B cell (primary cell): ENCODE results near the gene RIIAD1. TPM values are rescaled to one million over a fixed set of nuclear protein-coding genes. Genes with fewer than 3 reads are reported as not detected.

Experiments
- ATAC-seq: fragments of 200-7000 bp; cut with Tn5 transposase; one replicate; pipeline ENCODE4 v1.10.0; 2021; ENCODE audit warnings: low read depth, mild to moderate bottlenecking, moderate number of reproducible peaks, moderate library complexity
- CTCF ChIA-PET: fragments of 350-600 bp; sonication (Branson Sonifier 250); formaldehyde crosslinking; loops from one replicate; lab custom pipeline; 2021; ENCODE audit warnings: antibody characterized with exemption, inconsistent platforms; lab: Charles Lee
- POLR2A ChIA-PET: fragments of 350-600 bp; sonication (Branson Sonifier 250); formaldehyde crosslinking; loops from one replicate; lab custom pipeline; 2021; ENCODE audit warnings: antibody characterized with exemption; lab: Charles Lee
- DNase-seq: peaks from one replicate; pipeline ENCODE4 v3.0.0; 2013
- H2AFZ ChIP-seq: 2 replicates; pipeline ENCODE4 v1.6.1; 2012; ENCODE audit warnings: mild to moderate bottlenecking, low read depth, low read length; ENCODE audit not compliant: insufficient read depth, poor library complexity, severe bottlenecking
- H3K27ac ChIP-seq, 2 donors: 1 replicate in 1 of 2; 2 replicates in 1 of 2; pipeline ENCODE4 v1.5.1; 2012 to 2013; ENCODE audit warnings: low read length in 2 of 2, mild to moderate bottlenecking in 2 of 2, moderate library complexity in 1 of 2
- H3K27me3 ChIP-seq, 4 experiments: fragments of 200-600 bp in 1 of 4; sonication (generic) in 1 of 4; replicated peaks in 1 of 4; 1 replicate in 2 of 4; 2 replicates in 2 of 4; pipeline versions ENCODE4 v1.6.1 to v1.7.0; 2013 to 2016; ENCODE audit warnings: low read length in 3 of 4, mild to moderate bottlenecking in 2 of 4, mixed read lengths in 1 of 4, moderate library complexity in 1 of 4; ENCODE audit not compliant: insufficient read depth in 4 of 4, control insufficient read depth in 3 of 4; ENCODE audit errors: control extremely low read depth in 1 of 4
- H3K36me3 ChIP-seq, 2 experiments: replicated peaks in 1 of 2; 1 replicate in 1 of 2; 2 replicates in 1 of 2; pipeline versions ENCODE4 v1.6.1 to v1.7.1; 2013; ENCODE audit warnings: low read length in 1 of 2; ENCODE audit not compliant: insufficient read depth in 2 of 2, control insufficient read depth in 1 of 2; ENCODE audit errors: control extremely low read depth in 1 of 2, extremely low read depth in 1 of 2
- H3K4me1 ChIP-seq, 2 donors: fragments of 200-600 bp in 1 of 2; sonication (generic) in 1 of 2; 1 replicate in 1 of 2; 2 replicates in 1 of 2; pipeline versions ENCODE4 v1.5.1 to v1.6.1; 2013 to 2017; ENCODE audit warnings: low read length in 2 of 2; ENCODE audit not compliant: control insufficient read depth in 2 of 2, insufficient read depth in 2 of 2
- H3K4me2 ChIP-seq: replicated peaks from 2 replicates; pipeline ENCODE3; 2012; ENCODE audit warnings: mild to moderate bottlenecking, low read depth, low read length; ENCODE audit not compliant: poor library complexity, severe bottlenecking
- H3K4me3 ChIP-seq, 5 experiments: fragments of 200-600 bp in 1 of 5; sonication (generic) in 1 of 5; 1 replicate in 3 of 5; 2 replicates in 2 of 5; pipeline versions ENCODE4 v1.5.1 to v1.7.0; 2011 to 2016; ENCODE audit warnings: low read length in 4 of 5, mild to moderate bottlenecking in 4 of 5, low read depth in 2 of 5, control low read depth in 1 of 5, moderate library complexity in 1 of 5; ENCODE audit not compliant: insufficient read depth in 1 of 5; ENCODE audit errors: control extremely low read depth in 1 of 5, extremely low read depth in 1 of 5
- H3K79me2 ChIP-seq: fragments of 200-600 bp; sonication (generic); one replicate; pipeline ENCODE4 v1.6.0; 2016; ENCODE audit warnings: low read length; ENCODE audit not compliant: control insufficient read depth, insufficient read depth
- H3K9ac ChIP-seq: fragments of 200-600 bp; sonication (generic); 2 replicates; pipeline ENCODE4 v1.6.1; 2017; ENCODE audit warnings: mild to moderate bottlenecking, low read length, moderate library complexity
- H3K9me3 ChIP-seq, 3 donors: one replicate each; pipeline versions ENCODE4 v1.6.1 to v1.7.1; 2013; ENCODE audit warnings: low read length in 2 of 3; ENCODE audit not compliant: control insufficient read depth in 2 of 3, insufficient read depth in 1 of 3; ENCODE audit errors: control extremely low read depth in 1 of 3
- H4K20me1 ChIP-seq: 2 replicates; pipeline ENCODE4 v1.6.0; 2012; ENCODE audit warnings: mild to moderate bottlenecking, low read length; ENCODE audit not compliant: insufficient read depth, control insufficient read depth, poor library complexity, severe bottlenecking
- H3K27ac Mint-ChIP-seq: one replicate; pipeline ENCODE4 v1.8.0; 2021; ENCODE audit warnings: mixed read lengths
- H3K27me3 Mint-ChIP-seq: one replicate; pipeline ENCODE4 v1.8.0; 2021; ENCODE audit warnings: mixed read lengths
- H3K4me1 Mint-ChIP-seq: one replicate; pipeline ENCODE4 v1.8.0; 2021; ENCODE audit warnings: mixed read lengths
- H3K4me3 Mint-ChIP-seq: one replicate; pipeline ENCODE4 v1.8.0; 2021; ENCODE audit warnings: mixed read lengths
- H3K9me3 Mint-ChIP-seq: one replicate; pipeline ENCODE4 v1.8.0; 2022; ENCODE audit warnings: mixed read lengths; ENCODE audit not compliant: insufficient read depth
- EZH2 ChIP-seq: IDR thresholded peaks from 2 replicates; pipeline ENCODE4 v1.6.1; 2012; ENCODE audit warnings: borderline replicate concordance, low read depth, mild to moderate bottlenecking, moderate library complexity, low read length; ENCODE audit not compliant: insufficient read depth, poor library complexity, severe bottlenecking
- WGBS: methylation state at CpG from one replicate; pipeline ENCODE4 v1.1.5; 2013; ENCODE audit warnings: missing lambda C conversion rate; ENCODE audit not compliant: insufficient coverage; 5-methylcytosine and 5-hydroxymethylcytosine counted together
- intact Hi-C: fragments of 100-400 bp; cut with micrococcal nuclease; formaldehyde crosslinking; loops from one replicate; pipeline ENCODE4 v1.10.0; 2022
- polyA plus RNA-seq: library from polyadenylated mRNA; depleted of rRNA; stranded (reverse); fragments of >200 nt; gene quantifications from 2 replicates; pipeline ENCODE4 v1.2.3, GENCODE V29; 2012
- total RNA-seq, 2 donors: library from RNA; stranded (reverse); fragments of 120-200 nt in 1 of 2; gene quantifications; 1 replicate in 1 of 2; 2 replicates in 1 of 2; pipeline versions ENCODE4 v1.2.3 to v1.2.4, GENCODE V29; 2013 to 2022
- TF ChIP-seq, protein P1 (sequence below): fragments of 200-600 bp; IDR thresholded peaks from one replicate; pipeline ENCODE4 v1.8.0; 2022; ENCODE audit warnings: antibody characterized with exemption, mild to moderate bottlenecking

Gene RIIAD1
- total and polyA plus RNA-seq, 2 donors (not counting 1 experiment from before 2014, with no cell fraction given): not detected

DNA sequence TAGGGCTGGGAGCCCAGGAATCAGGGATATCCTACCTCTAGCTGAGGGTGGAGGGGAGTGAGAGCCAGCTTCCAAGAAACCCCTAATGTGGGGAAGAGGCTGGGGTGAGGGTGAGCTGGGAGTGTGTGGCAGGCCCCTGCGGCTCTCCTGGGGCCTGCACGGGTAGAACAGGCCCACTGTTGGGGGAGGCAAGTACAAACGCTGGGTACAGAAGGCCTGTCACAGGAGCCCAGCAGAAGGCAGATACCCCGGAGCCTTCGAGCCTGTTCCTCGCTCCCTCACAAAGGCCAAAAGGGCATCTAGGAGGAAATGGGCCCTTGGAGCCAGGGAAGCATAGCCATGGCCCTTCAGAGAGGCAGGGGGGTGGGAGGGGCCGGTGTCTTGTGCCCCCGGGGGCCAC lies 18.4 kb upstream of the RIIAD1 start:
- Histone ChIP-seq H3K27ac (no peak overlapping the region), H3K4me1 (no peaks in the 10 kb centered on the region), H3K79me2 (no peaks in the 10 kb centered on the region), H4K20me1 (no peaks in the 10 kb centered on the region), H3K9ac (no peak overlapping the region), H3K27me3 (peaks cover 0 to 5% (median 0%) of the 10 kb centered on the region in 4 experiments), H3K36me3 (peaks cover 3 to 20% of the 10 kb centered on the region in 2 experiments), H3K4me3 (no peak overlapping the region), H2AFZ (no peak overlapping the region), H3K4me2 (no peak overlapping the region), H3K9me3 (no peaks in the 10 kb centered on the region)
- DNase-seq (no peak), ATAC-seq (no peak)
- 47% methylated on average over 8 of the region's 8 CpGs for WGBS
- Mint-ChIP-seq H3K4me3 (no peak overlapping the region), H3K4me1 (no peaks in the 10 kb centered on the region), H3K27ac (no peak overlapping the region), H3K27me3 (no peaks in the 10 kb centered on the region), H3K9me3 (no peaks in the 10 kb centered on the region)
- ChIA-PET CTCF (no interaction called here), POLR2A (no interaction called here)
- no peak for TF ChIP-seq EZH2
- TF ChIP-seq, protein P1, sequence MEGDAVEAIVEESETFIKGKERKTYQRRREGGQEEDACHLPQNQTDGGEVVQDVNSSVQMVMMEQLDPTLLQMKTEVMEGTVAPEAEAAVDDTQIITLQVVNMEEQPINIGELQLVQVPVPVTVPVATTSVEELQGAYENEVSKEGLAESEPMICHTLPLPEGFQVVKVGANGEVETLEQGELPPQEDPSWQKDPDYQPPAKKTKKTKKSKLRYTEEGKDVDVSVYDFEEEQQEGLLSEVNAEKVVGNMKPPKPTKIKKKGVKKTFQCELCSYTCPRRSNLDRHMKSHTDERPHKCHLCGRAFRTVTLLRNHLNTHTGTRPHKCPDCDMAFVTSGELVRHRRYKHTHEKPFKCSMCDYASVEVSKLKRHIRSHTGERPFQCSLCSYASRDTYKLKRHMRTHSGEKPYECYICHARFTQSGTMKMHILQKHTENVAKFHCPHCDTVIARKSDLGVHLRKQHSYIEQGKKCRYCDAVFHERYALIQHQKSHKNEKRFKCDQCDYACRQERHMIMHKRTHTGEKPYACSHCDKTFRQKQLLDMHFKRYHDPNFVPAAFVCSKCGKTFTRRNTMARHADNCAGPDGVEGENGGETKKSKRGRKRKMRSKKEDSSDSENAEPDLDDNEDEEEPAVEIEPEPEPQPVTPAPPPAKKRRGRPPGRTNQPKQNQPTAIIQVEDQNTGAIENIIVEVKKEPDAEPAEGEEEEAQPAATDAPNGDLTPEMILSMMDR: no peak
- intact Hi-C loops: no loop called here

GRCh38 chr1:151703813-151704212 lies 17.5 kb upstream of the RIIAD1 start:
- TF ChIP-seq, protein P1: no peak
- Mint-ChIP-seq H3K4me3 (no peak overlapping the region), H3K27me3 (no peaks in the 10 kb centered on the region), H3K27ac (no peak overlapping the region), H3K9me3 (no peaks in the 10 kb centered on the region), H3K4me1 (no peaks in the 10 kb centered on the region)
- CTCF ChIA-PET: no interaction called here
- no peaks in the 10 kb centered on the region for H3K9me3 ChIP-seq
- H2AFZ ChIP-seq: no peak overlapping the region
- H3K36me3 ChIP-seq: peaks cover 3 to 12% of the 10 kb centered on the region in 2 experiments
- H3K4me2 ChIP-seq: no peak overlapping the region
- no peaks in the 10 kb centered on the region for H3K4me1 ChIP-seq
- POLR2A ChIA-PET: no interaction called here
- WGBS: 57% methylated on average over 17 of the region's 17 CpGs
- no peak for DNase-seq
- H3K4me3 ChIP-seq: no peak overlapping the region
- H3K9ac ChIP-seq: no peak overlapping the region
- H3K79me2 ChIP-seq: no peaks in the 10 kb centered on the region
- no peak for ATAC-seq
- H3K27ac ChIP-seq: no peak overlapping the region
- intact Hi-C loops: no loop called here
- H3K27me3 ChIP-seq: peaks cover 0 to 5% (median 0%) of the 10 kb centered on the region in 4 experiments
- H4K20me1 ChIP-seq: no peaks in the 10 kb centered on the region
